Measurements from ENCODE around the gene IDH1. TPM values are rescaled to one million over a fixed set of nuclear protein-coding genes. Genes with fewer than 3 reads are reported as not detected.

The IDH1 gene
- total and polyA plus RNA-seq, 2 of the 13 experiments (the other 11 are each of a cell fraction or from before 2014, with no cell fraction given) = 312 to 1,077 TPM

DNA sequence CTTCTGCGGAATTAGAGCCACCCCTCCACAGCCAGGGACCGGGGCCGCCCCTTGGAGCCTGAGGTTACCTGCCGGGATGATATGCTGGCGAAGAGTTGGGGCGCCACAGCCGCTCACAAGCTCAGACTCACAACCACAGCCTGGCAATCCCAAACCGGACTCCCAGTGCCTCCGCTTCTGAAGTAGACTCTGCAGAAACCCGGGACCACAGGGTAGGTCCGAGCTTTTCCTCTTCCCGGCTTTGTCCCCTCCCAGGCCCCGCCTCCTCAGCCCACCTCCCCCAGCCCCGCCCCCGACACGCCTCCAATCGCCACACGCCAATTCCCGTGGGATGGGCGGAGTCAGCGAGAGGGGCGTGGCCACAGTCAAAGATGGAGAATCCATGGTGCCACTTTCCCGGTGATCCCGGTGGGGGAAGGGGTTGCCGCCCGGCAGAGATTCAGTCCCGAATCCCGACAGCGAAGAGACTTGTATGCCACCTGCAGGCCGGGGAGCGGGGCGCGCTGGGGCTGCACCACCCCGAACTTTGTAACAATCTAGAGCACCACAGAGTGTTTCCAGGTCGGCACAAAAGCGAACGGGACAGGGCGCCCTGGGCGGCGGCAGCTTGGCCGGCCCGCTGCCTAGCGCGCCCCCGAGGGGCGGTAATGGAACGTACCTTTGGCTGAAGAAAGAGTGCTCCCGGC lies at the start of gene IDH1 (continued):
- TF ChIP-seq ZZZ3 (CRISPR knock-in tag; IDR thresholded peaks at IDR 0.05; ENCODE audit: borderline replicate concordance) = no peak
- no peak for TF ChIP-seq MAFF (IDR thresholded peaks at IDR 0.05; ENCODE audit: low read depth, low read length)
- TF ChIP-seq ZNF703 (CRISPR knock-in tag; IDR thresholded peaks at IDR 0.05; ENCODE audit: borderline replicate concordance) = no peak; the same call in 1 of the 2 replicates
- TF ChIP-seq ZFP36L1 (CRISPR knock-in tag; IDR thresholded peaks at IDR 0.05) = no peak; the same call in 1 of the 2 replicates
- TF ChIP-seq SUZ12 (IDR thresholded peaks at IDR 0.05; ENCODE audit: low read depth, low read length) = no peak
- TF ChIP-seq ZSCAN31 (CRISPR knock-in tag; IDR thresholded peaks at IDR 0.05; ENCODE audit: low read depth) = peak; percentile 69; the same call in 1 of the 2 replicates
- TF ChIP-seq SNRNP70 (IDR thresholded peaks at IDR 0.05; ENCODE audit: low read depth, low read length) = no peak
- TF ChIP-seq HHEX (CRISPR knock-in tag; IDR thresholded peaks at IDR 0.05) = no peak
- peak; percentile 90 for TF ChIP-seq ZNF256 (CRISPR knock-in tag; conservative IDR thresholded peaks at IDR 0.05)
- TF ChIP-seq, protein P1, sequence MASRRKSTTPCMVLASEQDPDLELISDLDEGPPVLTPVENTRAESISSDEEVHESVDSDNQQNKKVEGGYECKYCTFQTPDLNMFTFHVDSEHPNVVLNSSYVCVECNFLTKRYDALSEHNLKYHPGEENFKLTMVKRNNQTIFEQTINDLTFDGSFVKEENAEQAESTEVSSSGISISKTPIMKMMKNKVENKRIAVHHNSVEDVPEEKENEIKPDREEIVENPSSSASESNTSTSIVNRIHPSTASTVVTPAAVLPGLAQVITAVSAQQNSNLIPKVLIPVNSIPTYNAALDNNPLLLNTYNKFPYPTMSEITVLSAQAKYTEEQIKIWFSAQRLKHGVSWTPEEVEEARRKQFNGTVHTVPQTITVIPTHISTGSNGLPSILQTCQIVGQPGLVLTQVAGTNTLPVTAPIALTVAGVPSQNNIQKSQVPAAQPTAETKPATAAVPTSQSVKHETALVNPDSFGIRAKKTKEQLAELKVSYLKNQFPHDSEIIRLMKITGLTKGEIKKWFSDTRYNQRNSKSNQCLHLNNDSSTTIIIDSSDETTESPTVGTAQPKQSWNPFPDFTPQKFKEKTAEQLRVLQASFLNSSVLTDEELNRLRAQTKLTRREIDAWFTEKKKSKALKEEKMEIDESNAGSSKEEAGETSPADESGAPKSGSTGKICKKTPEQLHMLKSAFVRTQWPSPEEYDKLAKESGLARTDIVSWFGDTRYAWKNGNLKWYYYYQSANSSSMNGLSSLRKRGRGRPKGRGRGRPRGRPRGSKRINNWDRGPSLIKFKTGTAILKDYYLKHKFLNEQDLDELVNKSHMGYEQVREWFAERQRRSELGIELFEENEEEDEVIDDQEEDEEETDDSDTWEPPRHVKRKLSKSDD (CRISPR knock-in tag; IDR thresholded peaks at IDR 0.05; ENCODE audit: low read depth) = peak; percentile 57; the same call in 1 of the 2 replicates
- TF ChIP-seq, protein P2, sequence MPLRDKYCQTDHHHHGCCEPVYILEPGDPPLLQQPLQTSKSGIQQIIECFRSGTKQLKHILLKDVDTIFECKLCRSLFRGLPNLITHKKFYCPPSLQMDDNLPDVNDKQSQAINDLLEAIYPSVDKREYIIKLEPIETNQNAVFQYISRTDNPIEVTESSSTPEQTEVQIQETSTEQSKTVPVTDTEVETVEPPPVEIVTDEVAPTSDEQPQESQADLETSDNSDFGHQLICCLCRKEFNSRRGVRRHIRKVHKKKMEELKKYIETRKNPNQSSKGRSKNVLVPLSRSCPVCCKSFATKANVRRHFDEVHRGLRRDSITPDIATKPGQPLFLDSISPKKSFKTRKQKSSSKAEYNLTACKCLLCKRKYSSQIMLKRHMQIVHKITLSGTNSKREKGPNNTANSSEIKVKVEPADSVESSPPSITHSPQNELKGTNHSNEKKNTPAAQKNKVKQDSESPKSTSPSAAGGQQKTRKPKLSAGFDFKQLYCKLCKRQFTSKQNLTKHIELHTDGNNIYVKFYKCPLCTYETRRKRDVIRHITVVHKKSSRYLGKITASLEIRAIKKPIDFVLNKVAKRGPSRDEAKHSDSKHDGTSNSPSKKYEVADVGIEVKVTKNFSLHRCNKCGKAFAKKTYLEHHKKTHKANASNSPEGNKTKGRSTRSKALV (CRISPR knock-in tag; IDR thresholded peaks at IDR 0.05) = peak; percentile 86
- TF ChIP-seq ZIK1 (CRISPR knock-in tag; IDR thresholded peaks at IDR 0.05; ENCODE audit: borderline replicate concordance, low read depth) = peak; percentile 86; the same call in 1 of the 2 replicates
- TF ChIP-seq ZNF790 (CRISPR knock-in tag; IDR thresholded peaks at IDR 0.05; ENCODE audit: borderline replicate concordance) = peak; percentile 22; the same call in 1 of the 2 replicates
- no peak for TF ChIP-seq ZNF44 (CRISPR knock-in tag; IDR thresholded peaks at IDR 0.05)
- no peak for TF ChIP-seq ZNF335 (CRISPR knock-in tag; IDR thresholded peaks at IDR 0.05)
- TF ChIP-seq, protein P3, sequence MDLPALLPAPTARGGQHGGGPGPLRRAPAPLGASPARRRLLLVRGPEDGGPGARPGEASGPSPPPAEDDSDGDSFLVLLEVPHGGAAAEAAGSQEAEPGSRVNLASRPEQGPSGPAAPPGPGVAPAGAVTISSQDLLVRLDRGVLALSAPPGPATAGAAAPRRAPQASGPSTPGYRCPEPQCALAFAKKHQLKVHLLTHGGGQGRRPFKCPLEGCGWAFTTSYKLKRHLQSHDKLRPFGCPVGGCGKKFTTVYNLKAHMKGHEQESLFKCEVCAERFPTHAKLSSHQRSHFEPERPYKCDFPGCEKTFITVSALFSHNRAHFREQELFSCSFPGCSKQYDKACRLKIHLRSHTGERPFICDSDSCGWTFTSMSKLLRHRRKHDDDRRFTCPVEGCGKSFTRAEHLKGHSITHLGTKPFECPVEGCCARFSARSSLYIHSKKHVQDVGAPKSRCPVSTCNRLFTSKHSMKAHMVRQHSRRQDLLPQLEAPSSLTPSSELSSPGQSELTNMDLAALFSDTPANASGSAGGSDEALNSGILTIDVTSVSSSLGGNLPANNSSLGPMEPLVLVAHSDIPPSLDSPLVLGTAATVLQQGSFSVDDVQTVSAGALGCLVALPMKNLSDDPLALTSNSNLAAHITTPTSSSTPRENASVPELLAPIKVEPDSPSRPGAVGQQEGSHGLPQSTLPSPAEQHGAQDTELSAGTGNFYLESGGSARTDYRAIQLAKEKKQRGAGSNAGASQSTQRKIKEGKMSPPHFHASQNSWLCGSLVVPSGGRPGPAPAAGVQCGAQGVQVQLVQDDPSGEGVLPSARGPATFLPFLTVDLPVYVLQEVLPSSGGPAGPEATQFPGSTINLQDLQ (CRISPR knock-in tag; IDR thresholded peaks at IDR 0.05) = peak; percentile 73; the same call in 1 of the 2 replicates
- TF ChIP-seq ZMYM3 (CRISPR knock-in tag; IDR thresholded peaks at IDR 0.05) = peak; percentile 16; the same call in 1 of the 2 replicates
- no peak for TF ChIP-seq EHMT2 (IDR thresholded peaks at IDR 0.05; ENCODE audit: borderline replicate concordance, low read depth, low read length)
- peak; percentile 73; the same call in 1 of the 2 replicates for TF ChIP-seq ZNF747 (CRISPR knock-in tag; IDR thresholded peaks at IDR 0.05; ENCODE audit: borderline replicate concordance)
